ENCODE measurements around the gene RPS23.
A peak's percentile ranks its signal among the peaks of the same experiment; 100 is the strongest.

RPS23 gene

DNA sequence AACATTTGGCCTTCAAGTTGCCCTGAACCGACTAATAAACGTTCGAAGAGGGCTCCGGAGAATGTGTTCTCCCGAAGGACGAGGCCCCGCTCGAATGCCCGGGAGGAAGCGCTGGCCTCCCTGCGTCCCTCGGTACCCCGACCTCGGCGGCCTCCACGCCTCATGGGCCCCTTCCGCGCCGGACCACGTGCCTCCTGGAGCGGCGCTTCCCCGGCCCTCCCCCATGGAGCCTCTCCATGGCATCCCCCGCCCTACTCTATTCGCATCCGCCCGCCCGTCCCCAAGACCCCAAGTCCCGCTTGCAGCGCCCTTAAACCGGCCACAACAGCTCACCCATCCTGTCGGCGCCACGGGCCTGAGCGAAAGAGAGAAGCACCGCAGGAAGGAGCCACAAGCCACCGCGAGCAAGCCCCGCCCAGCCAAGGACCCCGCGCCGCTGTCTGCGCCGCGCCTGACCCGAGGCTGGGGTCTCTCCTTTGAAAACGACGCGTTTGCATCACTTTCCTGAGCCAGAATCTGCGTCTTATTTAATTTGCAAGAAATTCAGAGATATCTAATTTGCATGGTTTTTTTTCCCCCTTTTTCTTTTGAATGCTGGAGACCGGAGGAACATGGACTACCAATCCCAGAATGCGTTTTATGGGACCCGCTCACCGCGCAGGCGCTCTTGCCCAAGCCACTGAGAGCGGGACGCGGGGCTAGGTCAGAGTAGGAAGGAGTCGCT lies at the start of gene RPS23:
Gene RPS23, minus strand, starts transcription at position 368 of the 724 bp plus-strand sequence. Its CDS starts 31 bp downstream, at position 337.
- DNase-seq = peak; percentile 94 to 96 (median 95)

DNA sequence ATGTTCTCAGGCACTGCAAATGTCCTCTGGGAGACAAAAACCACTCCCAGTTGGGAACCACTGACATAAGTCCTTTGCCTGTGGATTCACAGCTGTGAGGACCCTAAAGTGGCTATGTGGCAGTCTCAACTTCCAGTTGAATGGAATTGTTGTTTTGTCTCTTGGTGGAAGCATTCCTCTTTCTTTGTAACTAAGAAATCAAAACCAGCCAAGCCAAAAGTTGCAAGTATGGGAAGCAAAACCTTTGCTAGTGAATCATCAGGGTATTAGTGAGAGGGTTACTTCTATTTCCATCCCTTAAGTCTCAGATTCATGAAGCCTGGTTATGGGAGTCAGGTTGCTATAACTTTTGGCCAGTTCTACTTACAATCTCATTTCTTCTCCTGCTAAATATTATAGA lies 49.8 kb upstream of the RPS23 start:
- DNase-seq = no peak

DNA sequence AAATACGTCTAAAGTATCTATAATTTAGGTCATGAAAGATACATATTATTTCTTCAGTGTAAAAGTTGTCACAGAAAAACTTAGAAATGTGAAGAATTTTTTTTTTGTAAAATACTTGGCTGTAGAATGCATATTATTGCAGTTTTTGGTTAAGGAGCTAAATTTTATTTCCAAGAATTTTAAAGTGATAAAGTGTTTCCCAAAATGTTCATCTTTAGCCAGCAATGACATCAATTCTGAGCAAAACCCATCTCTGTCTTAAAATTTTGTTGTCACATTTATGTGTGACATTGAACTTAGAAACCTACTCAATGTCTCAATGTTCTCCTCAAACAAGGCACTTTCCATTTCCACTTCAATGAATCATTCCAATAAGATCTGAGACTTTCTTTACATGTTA lies 47.8 kb upstream of the RPS23 start:
- DNase-seq = no peak

DNA sequence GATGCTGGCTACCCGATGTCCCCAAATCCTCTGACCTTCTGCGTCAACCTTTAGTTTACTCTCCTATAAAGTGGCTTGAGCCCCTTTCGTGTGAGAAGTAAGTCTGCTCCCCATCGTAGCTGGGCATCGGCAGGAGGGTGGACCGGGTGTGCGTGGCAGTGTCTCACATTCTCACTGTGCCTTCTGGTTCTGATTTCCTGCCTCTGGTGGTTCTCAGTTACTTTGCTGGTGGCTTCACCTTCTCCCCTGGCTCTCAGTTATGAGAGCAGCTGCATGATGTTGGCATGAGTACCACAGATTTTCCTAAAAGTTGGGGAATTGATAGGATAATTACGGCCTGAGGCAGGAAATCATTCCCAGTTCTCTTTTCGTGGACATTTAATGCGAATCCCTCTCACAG lies 47.0 kb upstream of the RPS23 start:
- DNase-seq = no peak

DNA sequence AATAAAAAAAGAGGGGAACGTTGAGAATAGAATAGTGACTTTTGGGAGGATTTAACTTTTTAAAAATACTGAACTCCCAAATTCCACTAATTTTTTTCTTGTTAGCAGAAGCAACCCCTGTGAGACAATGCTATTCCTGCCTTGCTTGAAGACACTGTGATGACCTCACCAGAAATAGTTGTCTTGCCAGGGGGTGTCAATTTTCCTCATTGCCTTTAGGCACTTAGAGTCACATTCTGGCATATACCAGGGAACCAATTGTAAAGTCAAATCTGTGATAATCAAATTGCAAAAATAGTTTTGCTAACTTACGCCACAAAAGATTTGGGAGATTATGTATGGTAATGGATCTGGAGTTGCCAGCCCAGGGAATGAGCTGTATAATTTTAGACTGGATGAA lies 42.8 kb upstream of the RPS23 start:
- no peak for DNase-seq

DNA sequence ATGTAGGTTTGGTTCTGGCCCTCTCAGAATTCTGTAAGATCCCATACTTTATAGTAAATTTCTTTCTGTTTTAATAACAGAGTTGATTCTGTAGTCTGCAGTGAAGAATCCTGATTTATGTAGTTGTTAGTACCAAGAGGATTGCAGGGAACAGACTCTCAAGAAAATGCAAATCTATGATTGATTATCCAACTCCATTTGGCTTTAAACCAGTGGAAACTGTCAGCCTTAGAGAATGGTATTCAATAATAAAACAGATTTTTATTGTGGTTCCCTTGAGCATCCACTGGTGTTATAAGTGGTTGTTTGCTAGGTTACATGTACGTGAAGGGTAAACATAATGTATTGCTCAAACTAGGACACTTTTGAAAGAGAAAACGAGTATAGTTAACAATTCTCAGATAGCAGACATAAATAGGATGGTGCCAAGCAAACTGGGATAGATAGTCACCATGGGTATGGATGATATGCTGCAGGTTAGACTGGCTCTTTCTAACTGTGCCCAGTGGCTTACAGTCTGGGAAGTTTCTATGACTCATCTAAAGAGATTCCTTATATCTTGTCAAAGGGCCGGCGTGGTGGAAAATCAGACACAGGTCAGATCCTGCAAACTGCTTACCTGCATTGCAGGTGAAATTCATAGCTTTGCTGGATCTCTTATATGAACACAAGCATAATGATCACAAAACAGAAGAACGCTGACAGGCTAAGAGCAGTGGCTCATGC lies 41.7 kb upstream of the RPS23 start:
- no peak for DNase-seq

DNA sequence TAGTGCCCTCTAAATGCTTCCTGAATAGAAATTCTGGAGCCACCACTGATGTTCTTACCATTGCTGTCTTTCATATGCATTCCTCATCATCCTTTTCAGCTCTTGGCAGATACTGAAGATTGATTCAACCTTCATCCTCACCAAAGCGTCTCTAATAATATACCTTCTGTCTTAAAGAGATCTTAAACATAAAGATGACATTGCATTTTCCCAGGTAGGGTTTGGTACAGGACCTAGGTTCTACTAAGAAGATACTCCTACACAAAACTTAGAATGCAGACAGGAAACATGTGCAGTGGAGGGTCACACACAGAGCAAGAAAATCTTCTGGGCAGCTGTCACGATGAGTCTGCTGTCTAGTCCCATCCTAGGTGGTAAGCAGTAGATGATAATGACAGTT lies 41.0 kb upstream of the RPS23 start:
- no peak for DNase-seq

DNA sequence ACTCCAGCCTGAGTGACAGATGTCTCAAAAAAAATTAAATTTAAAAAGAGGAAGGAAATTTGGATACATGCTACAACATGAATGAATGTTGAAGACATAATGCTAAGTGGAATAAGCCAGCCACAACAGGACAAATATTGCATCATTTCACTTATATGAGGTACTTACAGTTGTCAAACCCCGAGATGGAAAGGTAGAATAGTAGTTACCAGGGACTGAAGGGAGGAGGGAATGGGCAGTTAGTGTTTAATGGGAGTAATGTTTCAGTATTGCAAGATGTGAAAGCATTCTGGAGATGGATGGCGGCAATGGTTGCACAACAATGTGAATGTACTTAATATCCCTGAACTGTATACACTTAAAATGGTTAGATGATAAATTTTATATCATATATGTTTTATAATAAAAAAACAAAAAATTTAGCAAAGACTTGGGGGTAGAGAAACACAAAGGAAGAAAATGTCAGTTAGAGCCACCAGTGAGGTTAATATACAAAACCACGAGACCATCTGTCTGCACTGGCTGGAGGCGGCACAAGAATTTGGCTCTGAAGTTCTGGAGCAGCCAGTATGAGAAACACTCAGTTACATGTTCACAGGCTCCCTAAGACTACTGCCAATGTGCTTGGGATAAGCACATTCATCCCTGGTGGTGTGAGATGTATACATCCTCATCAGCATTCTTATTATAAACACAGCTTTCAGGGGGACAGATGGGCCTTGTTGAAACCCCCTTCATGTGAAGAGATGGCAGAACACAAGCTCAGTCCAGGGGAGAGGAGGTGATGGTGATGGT lies 37.0 kb upstream of the RPS23 start:
- DNase-seq = no peak

DNA sequence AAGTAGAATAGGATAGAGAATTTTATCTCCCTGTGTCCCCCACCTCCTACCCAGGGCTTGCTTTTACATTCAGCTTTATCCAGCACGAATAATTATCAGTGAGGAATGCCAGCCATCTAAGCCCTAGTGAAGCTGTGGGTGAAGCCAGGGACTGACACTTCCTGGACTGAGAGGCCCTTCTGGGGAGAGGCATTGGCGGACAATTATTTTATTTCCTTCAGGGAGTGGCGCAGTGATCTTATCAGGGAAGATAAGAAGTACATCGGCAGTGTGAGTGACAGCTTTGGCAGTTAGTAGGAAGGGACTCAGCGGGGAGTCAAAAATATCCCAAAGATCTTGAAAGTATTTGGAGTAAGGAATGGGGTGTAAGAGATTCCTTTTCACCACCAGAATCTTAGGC lies 34.9 kb upstream of the RPS23 start:
- no peak for DNase-seq

DNA sequence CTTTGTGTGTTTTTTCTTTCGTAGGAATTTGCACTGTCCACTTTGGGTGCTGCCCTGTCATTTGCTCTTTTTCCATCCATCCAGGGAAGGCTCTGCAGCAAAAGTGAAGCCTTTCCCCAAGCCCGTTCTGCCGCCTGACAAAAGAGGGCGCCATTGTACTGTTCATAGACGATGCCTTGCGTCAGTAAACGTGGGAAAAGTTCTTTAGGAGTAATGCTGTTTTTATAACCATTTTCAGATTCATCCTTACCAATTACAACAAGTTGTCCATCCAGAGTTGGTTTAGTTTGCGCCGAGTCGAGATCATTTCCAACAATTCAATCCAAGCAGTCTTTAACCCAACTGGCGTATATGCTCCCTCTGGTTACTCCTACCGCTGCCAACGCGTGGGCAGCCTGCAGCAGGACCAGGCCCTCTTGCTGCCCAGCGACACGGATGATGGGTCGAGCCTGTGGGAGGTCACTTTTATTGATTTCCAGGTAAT lies 34.3 kb upstream of the RPS23 start:
- peak; percentile 54 to 58 (median 57) for DNase-seq

DNA sequence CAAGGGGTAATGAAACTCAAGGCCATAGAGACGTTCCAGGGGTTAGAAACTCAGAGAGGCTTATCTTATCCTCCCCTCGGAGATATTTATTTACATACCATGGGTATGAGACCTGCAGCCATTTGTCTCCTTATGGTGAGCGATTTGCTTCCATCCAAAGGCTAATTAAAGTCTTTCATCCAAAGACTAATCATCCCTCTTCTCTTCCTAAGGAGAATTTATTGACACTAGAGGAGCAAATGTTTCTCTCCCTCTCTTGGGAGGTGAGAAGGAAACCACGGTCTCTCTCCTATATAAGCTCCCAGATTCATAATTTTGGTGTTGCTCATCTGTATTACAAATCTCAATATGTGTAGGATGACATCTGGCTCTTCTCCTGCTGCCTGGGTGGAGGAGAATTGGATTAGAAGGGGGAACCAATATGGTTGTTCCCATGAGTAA lies 31.0 kb upstream of the RPS23 start:
- DNase-seq = no peak

DNA sequence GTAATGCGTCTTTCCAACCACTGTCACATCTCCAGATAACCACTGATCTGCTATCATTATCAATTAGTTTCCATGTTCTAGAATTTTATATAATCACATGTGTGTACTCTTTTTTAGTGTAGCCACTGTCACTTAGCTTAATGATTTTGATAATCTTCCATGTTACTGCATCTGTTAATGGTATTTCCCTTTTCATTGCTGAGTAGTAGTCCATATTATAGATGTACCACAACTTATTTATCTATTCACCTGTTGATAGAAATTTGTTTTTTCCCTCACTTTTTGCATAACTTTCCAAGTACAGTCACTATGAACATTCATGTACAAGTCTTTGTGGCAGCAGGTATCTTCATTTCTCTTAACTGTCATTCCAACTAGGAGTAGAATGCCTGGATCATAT lies 30.3 kb upstream of the RPS23 start:
- DNase-seq = no peak

DNA sequence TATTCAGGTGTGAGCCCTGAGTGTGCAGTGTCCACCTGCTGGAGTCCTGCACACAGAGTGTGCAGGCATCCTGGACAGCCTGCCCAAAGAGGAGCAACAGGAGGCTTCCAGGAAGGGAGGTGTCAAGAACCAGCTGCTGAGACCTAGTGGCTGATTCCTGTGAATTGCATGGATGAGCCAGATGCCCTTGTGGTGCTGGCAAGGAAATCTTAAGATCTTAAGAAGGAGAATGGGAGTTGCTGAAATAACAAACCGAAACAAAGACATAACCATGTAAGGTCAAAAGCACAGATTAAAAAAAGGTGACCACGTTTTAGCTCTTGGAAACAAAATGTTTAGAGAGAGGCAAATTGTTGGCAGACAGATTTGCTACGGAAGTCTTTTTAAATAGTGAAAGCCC lies 29.3 kb upstream of the RPS23 start:
- DNase-seq = no peak

DNA sequence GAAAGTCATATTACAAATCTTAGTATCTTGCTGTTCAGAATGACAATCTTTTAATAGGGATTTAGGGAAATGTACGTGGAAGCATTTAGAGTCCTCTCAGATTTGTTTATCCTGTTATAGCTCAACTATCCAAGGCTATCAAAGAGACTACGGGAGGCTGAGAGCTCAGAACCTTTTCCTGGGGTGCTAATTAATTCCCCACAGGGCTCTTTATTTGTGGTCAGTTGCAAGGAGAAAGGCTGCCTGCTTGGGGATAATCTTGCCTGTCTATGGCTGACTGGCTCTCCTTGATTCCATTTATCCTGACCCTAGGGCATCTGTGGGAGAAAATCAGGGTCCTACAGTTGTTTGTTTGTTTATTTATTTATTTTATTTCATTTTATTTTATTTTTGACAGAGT lies 28.0 kb upstream of the RPS23 start:
- DNase-seq = no peak

DNA sequence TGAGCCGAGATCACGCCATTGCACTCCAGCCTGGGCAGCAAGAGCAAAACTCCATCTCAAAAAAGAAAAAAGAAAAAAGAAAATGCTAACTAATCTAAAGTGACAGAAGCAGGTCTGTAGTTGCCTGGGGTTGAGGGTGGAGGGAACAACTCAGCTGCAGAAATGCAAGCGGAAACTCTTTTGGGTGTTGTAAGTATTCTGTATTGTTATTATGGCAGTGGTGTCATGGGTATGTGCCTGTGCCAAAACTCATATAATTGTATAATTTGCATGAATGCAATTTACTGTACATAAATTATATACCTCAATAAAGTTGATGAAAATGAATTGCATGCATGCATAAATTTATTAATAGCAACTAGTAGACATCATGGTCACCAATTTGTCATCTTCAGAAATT lies 23.0 kb upstream of the RPS23 start:
- no peak for DNase-seq

DNA sequence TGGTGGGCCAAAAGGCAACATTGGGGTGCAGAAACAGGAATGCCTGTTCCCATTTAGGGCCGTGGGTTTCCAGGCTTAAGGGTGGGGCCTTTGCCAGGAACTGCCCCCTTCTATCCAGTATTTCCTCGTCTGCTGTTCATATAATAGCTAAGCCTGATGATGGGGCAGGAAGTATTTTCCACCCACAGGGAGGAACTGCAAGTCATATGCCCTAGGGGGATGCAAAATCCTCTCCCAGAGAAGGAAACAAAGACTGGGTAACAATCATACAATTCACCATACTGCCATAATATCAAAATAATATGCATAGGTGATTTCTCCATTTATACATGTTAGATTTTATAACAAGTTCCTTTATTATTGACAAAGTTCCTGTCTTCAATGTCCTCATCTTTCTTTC lies 20.5 kb upstream of the RPS23 start:
- peak in 2 of 3 donors; percentile 13 to 18 for DNase-seq

DNA sequence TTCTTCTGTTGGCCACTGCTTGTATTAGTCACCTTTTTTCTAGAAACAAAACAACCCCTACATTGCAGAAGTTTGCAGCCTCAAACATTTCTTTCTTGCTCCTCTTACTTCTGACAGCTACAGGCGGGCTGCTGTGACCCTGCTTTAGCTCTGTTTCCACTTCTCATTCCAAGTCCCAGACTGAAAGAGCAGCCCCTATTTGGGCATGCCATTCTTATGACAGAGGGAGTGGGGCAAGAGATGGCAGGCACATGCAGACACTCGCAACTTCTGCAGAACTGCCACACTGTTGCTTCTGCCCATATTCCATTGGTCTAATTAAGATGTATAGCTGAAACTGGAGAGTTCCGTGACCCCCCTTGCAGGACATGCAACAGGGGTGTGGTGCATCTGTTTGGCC lies 19.6 kb upstream of the RPS23 start:
- DNase-seq = no peak

DNA sequence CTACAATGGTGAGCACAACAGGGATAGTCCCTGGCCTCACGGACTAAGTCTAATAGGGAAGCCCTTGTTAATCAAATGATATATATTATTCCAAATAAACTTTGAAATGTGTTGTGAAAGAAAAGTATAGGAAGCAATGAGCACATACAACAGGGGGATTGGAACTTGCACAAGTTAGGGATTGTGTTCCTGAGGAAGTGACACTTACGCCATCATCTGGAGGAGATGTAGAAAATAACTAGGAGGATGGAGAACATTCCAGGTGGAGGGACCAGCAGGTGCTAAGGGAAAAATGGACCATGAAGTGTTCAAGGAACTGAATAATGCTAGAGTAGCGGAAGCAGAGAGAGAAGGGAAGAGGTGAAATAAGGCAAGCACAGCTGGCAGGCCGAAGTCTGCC lies 18.8 kb upstream of the RPS23 start:
- DNase-seq = no peak

DNA sequence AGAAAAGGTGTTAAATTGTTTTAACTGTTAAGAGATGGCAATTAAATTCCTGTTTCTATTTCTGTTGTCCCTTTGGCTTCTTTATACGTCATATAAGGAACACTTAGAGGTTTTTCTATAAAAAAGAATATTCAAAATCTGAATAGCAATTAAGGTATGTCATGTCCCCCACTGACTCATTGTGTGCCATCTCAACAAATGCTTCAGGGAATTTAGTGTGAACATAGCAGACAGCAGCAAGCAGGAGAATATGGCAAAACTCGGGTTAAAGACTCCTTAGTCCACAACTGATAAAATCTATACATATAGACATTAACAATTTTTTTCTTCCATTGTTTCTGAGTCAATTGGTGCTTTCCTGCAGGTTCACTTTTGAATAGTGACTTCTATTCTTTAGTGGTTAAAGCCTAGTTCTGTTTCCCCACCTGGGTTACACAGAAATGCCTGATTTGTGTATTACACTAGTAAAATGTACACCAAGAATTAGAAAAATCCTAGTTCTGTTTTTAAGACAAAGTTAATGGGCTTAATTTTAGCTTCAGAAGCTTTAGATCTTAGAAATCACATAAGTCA lies 17.9 kb upstream of the RPS23 start:
- DNase-seq = no peak

DNA sequence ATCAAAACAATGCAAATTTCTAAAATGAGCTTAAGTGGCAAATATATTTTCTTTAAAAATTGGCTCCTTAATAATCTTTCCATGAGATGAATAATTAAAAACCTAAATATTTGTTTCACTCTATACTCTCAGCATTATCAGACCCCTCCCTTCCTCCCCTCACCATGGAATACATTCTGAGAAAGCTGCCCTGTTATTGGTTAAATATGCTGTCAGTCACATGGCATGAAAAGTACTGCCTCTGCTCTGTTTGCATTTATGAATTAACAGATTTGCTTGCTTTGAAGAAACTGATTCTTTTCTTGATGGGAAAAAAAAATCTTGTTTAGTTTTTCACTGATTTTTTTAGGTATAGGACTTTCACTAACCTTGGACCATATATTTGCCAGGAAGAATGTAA lies 17.0 kb upstream of the RPS23 start:
- DNase-seq = no peak

DNA sequence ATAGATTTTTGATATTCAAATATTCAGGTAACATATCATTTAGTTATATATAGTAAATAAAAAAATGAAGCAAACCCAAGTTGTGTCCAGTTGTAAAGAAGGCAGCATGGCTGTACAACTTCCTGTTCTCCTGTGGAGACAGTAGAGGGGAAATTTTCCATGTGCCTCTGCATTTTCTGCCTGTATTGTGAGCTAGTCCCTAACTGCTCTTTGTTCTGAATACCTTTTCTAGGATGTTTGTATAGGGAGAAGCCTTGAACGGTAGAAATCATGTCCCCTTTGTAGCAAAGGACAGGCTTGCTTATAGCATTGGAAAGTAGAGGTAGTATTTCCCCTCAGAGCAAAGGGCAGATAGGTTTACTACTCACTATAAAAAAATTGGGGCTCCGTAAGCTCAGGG lies 13.3 kb upstream of the RPS23 start:
- DNase-seq = no peak

DNA sequence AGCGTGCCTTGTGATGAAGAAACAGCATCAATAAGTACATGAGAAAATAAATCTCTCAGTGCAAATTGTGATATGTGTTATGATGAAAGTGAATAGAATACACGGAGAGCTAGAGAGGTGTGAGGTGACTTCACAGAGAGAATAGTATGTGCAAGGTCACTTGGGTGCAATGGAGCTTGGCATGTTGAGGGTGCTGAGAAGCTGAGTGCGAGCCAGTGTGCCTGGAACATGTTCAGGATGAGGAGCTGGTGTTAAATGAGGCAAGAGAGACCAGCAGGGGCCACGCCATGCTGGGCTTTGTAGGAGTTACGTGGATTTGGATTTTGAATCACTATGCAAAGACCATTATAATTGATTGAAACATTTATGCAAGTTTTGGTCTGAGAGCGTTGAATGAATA lies 12.8 kb upstream of the RPS23 start:
- DNase-seq = no peak

DNA sequence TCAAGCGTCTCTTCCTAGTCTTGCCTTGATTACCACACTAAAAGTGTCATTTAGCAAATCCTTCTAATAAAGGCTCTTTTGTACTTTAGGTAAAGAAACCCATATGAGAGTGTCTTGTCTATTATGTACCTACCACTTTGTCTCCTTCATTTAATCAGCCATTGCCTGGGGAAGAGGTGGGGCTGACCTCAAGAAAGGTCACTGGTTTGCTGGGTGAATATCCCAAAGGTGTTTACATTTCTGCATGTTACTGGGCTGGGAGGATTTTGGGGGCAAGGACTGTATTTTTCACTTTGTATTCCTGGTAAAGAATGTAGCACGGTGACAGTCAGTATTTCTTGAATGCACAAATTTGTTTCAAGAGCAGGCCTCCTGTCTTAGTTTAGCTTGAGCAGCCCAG lies 11.9 kb upstream of the RPS23 start:
- no peak for DNase-seq

All from suppressor macrophage treated with lipopolysaccharide for 1 hour (primary cell).